PC-9 (cell line): Measurements from ENCODE around the gene LRIG3. TPM values are rescaled to one million over a fixed set of nuclear protein-coding genes. Genes with fewer than 3 reads are reported as not detected.

ENCODE experiments used
- BruUV-seq: library from RNA; stranded (reverse); fragments of 400-500 nt; replicated peaks from 2 replicates; lab custom pipeline; 2021; lab: Mats Ljungman, UMichigan
- CTCF ChIA-PET: fragments of 300-600 bp; sonication (Branson Sonifier 250); formaldehyde crosslinking; loops from one replicate; lab custom pipeline; 2022; ENCODE audit warnings: antibody characterized with exemption; lab: Charles Lee
- POLR2A ChIA-PET: fragments of 300-600 bp; sonication (Branson Sonifier 250); formaldehyde crosslinking; loops from one replicate; lab custom pipeline; 2022; ENCODE audit warnings: antibody characterized with exemption; ENCODE audit not compliant: unreplicated experiment; lab: Charles Lee
- DNase-seq, 2 experiments: peaks; one replicate each; pipeline versions ENCODE4 v3.0.0 to v3.0.0-alpha.2; 2015 to 2022; ENCODE audit warnings: mixed read lengths in 1 of 2
- H2AFZ ChIP-seq: fragments of 200-600 bp; sonication (generic); 2 replicates; pipeline ENCODE4 v1.8.1; 2017; ENCODE audit warnings: antibody characterized with exemption
- H3F3A ChIP-seq: fragments of 200-600 bp; sonication (generic); 2 replicates; pipeline ENCODE4 v1.8.1; 2017; ENCODE audit warnings: antibody characterized with exemption, mild to moderate bottlenecking, low read depth; ENCODE audit not compliant: insufficient read depth
- H3K27ac ChIP-seq: fragments of 200-600 bp; sonication (generic); 2 replicates; pipeline ENCODE4 v1.6.1; 2016; ENCODE audit warnings: mixed run types
- H3K27me3 ChIP-seq: fragments of 200-600 bp; sonication (generic); 2 replicates; pipeline ENCODE4 v1.6.1; 2016; ENCODE audit warnings: low read depth, mixed run types; ENCODE audit not compliant: insufficient read depth
- H3K36me3 ChIP-seq: fragments of 200-600 bp; sonication (generic); 2 replicates; pipeline ENCODE4 v1.6.1; 2016; ENCODE audit warnings: low read depth, mixed run types
- H3K4me1 ChIP-seq: fragments of 200-600 bp; sonication (generic); replicated peaks from 2 replicates; pipeline ENCODE4 v1.6.1; 2016; ENCODE audit warnings: mixed run types; ENCODE audit not compliant: insufficient read depth
- H3K4me2 ChIP-seq: fragments of 200-600 bp; sonication (generic); 2 replicates; pipeline ENCODE4 v1.6.1; 2017; ENCODE audit warnings: mixed run types
- H3K4me3 ChIP-seq: fragments of 200-600 bp; sonication (generic); 2 replicates; pipeline ENCODE4 v1.6.1; 2016; ENCODE audit warnings: mixed run types
- H3K79me2 ChIP-seq: fragments of 200-600 bp; sonication (generic); 2 replicates; pipeline ENCODE4 v1.6.1; 2017; ENCODE audit warnings: low read depth, mixed run types
- H3K9me2 ChIP-seq: fragments of 200-600 bp; sonication (generic); 2 replicates; pipeline ENCODE4 v1.8.1; 2017; ENCODE audit warnings: mild to moderate bottlenecking; ENCODE audit not compliant: insufficient read depth
- H3K9me3 ChIP-seq: fragments of 200-600 bp; sonication (generic); 2 replicates; pipeline ENCODE4 v1.8.1; 2016; ENCODE audit warnings: low read depth; ENCODE audit not compliant: insufficient read depth
- H4K20me1 ChIP-seq: fragments of 200-600 bp; sonication (generic); 2 replicates; pipeline ENCODE4 v1.8.1; 2017; ENCODE audit not compliant: insufficient read depth
- EZH2 ChIP-seq: fragments of 200-600 bp; sonication (generic); IDR thresholded peaks from 2 replicates; pipeline ENCODE4 v1.8.0; 2017; ENCODE audit warnings: antibody characterized with exemption, low read depth
- intact Hi-C: fragments of 100-400 bp; cut with micrococcal nuclease; formaldehyde crosslinking; loops from one replicate; pipeline ENCODE4 v1.10.0; 2022; ENCODE audit not compliant: unreplicated experiment
- total RNA-seq: library from RNA; stranded (reverse); gene quantifications from 2 replicates; pipeline ENCODE4 v1.2.3, GENCODE V29; 2021
- TF ChIP-seq, protein P1 (sequence below): fragments of 200-600 bp; sonication (generic); conservative IDR thresholded peaks from 2 replicates; pipeline ENCODE4 v1.6.1; 2017; ENCODE audit warnings: mixed run types, antibody characterized with exemption, mild to moderate bottlenecking, moderate library complexity

Gene LRIG3
- total RNA-seq, 1 experiment from 2014 or later, result 10.6 TPM

DNA sequence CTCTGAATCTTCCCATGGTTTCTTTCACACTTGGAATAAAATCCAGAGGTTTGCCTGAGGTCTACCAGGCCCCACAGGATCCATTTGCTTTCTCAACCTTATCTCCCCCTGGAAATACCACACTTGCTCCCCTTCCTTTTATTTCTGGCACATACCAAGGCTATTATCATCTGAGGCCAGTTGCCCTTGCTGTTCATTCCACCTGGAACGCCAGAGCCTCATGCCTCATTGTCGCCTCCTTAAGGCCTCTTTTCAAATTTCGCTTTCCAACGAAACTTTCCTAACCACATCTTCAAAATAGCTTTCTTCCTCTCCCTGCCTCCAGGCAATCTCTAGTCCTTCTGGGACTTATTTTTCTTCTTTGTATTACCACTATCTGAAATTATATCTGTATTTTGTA is 11.2 kb upstream of the LRIG3 start:
- Histone ChIP-seq H4K20me1 (no peaks in the 10 kb centered on the region), H3K4me2 (no peak overlapping the region), H3K27me3 (no peaks in the 10 kb centered on the region), H3K4me3 (no peak overlapping the region), H3K36me3 (no peaks in the 10 kb centered on the region), H3K79me2 (no peaks in the 10 kb centered on the region), H2AFZ (no peak overlapping the region), H3K9me3 (no peaks in the 10 kb centered on the region), H3K9me2 (no peaks in the 10 kb centered on the region), H3F3A (no peaks in the 10 kb centered on the region), H3K27ac (no peak overlapping the region), H3K4me1 (no peaks in the 10 kb centered on the region)
- BruUV-seq, result no TSS peak
- ChIA-PET POLR2A (no interaction called here), CTCF (no interaction called here)
- TF ChIP-seq, protein P1, sequence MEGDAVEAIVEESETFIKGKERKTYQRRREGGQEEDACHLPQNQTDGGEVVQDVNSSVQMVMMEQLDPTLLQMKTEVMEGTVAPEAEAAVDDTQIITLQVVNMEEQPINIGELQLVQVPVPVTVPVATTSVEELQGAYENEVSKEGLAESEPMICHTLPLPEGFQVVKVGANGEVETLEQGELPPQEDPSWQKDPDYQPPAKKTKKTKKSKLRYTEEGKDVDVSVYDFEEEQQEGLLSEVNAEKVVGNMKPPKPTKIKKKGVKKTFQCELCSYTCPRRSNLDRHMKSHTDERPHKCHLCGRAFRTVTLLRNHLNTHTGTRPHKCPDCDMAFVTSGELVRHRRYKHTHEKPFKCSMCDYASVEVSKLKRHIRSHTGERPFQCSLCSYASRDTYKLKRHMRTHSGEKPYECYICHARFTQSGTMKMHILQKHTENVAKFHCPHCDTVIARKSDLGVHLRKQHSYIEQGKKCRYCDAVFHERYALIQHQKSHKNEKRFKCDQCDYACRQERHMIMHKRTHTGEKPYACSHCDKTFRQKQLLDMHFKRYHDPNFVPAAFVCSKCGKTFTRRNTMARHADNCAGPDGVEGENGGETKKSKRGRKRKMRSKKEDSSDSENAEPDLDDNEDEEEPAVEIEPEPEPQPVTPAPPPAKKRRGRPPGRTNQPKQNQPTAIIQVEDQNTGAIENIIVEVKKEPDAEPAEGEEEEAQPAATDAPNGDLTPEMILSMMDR, result no peak
- TF ChIP-seq EZH2, result no peak
- DNase-seq, result no peak
- intact Hi-C loops, result no loop called here

DNA sequence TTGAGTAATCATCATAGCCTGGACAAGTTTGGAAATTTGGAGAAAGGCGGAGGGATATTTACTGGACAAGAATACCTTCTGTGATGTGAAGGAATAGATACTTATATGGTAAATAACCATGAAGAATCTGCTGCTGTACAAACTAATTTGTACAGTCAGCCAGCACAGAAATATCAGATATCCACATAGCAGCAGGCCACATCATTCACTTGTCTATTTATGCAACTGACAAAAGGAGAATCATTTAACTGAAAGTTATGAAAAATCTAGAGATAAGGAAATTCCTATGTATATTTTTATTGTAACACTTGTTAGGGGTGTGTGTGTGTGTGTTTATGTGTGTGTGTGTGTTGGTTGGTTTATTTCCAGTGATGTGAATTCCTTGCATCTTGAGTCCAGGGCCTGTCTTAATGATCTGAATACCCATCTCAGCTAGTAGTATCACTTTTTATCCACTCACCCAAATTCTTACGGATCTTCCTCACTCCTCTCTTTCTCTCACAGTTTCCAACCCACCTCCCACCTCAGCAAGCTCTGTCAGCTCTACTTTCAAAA is 10.5 kb upstream of the LRIG3 start:
- intact Hi-C loops, result no loop called here
- Histone ChIP-seq H3K4me3 (no peak overlapping the region), H3K9me3 (no peaks in the 10 kb centered on the region), H3K27me3 (no peaks in the 10 kb centered on the region), H3K79me2 (no peaks in the 10 kb centered on the region), H4K20me1 (no peaks in the 10 kb centered on the region), H3F3A (no peaks in the 10 kb centered on the region), H3K36me3 (no peaks in the 10 kb centered on the region), H3K4me2 (no peak overlapping the region), H3K4me1 (no peaks in the 10 kb centered on the region), H3K27ac (no peak overlapping the region), H3K9me2 (no peaks in the 10 kb centered on the region), H2AFZ (no peak overlapping the region)
- no TSS peak for BruUV-seq
- no peak for TF ChIP-seq EZH2
- TF ChIP-seq, protein P1, result no peak
- no peak for DNase-seq
- ChIA-PET CTCF (no interaction called here), POLR2A (no interaction called here)

DNA sequence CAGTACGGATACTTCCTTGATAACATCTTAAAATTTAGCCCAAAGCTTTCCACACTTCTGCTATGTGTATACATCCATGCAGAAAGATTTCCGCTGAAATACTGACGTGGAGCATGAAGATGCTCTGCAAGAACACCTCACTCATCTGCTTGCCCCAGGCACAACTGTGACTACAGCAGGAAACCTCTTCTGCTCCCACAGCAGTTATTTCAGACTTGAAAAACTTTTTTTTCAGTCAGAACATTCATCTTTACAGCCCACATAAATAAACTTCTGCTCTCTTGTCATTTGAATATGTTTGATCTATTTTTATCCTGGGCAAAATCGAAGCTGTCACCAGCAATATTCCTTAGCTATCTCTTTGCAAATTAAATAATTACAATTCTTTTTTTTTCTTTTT is 6.8 kb upstream of the LRIG3 start:
- no peak for DNase-seq
- TF ChIP-seq EZH2, result no peak
- TF ChIP-seq, protein P1, result no peak
- Histone ChIP-seq H3K4me3 (no peak overlapping the region), H3K27me3 (no peaks in the 10 kb centered on the region), H4K20me1 (no peaks in the 10 kb centered on the region), H3K27ac (no peak overlapping the region), H3K4me1 (peaks cover 18% of the 10 kb centered on the region), H3F3A (peaks cover 8% of the 10 kb centered on the region), H3K9me2 (no peaks in the 10 kb centered on the region), H3K79me2 (no peaks in the 10 kb centered on the region), H3K9me3 (no peaks in the 10 kb centered on the region), H3K36me3 (no peaks in the 10 kb centered on the region), H3K4me2 (no peak overlapping the region), H2AFZ (no peak overlapping the region)
- intact Hi-C loops, result loop anchor here (10.0 kb wide), 1 partner anchor 158 kb away; no protein-coding TSS in a partner anchor
- ChIA-PET POLR2A (no interaction called here), CTCF (no interaction called here)
- BruUV-seq, result no TSS peak
